Lung (tissue), 12 donors: Measurements from ENCODE around the gene FAM20B. TPM values are rescaled to one million over a fixed set of nuclear protein-coding genes. Genes with fewer than 3 reads are reported as not detected.
A peak's percentile ranks its signal among the peaks of the same experiment; 100 is the strongest.

ENCODE experiments used
- ATAC-seq: fragments of 200-7000 bp; cut with Tn5 transposase; one replicate; pipeline ENCODE4 v1.9.1; 2020; ENCODE audit warnings: moderate number of reproducible peaks; ENCODE audit not compliant: insufficient read depth, low FRiP score
- DNase-seq, 3 donors: peaks; one replicate each; pipeline ENCODE4 v3.0.0-alpha.2; 2013 to 2017
- H3K27ac ChIP-seq, 2 donors: one replicate each; pipeline ENCODE4 v1.5.1; 2013; ENCODE audit warnings: mild to moderate bottlenecking in 2 of 2, moderate library complexity in 2 of 2, control low read depth in 1 of 2, inconsistent platforms in 1 of 2, low read depth in 1 of 2, low read length in 1 of 2
- H3K27me3 ChIP-seq, 3 donors: one replicate each; pipeline ENCODE4 v1.5.1; 2013; ENCODE audit warnings: low read length in 2 of 3; ENCODE audit not compliant: control insufficient read depth in 3 of 3, insufficient read depth in 3 of 3
- H3K36me3 ChIP-seq, 4 donors: one replicate each; pipeline ENCODE4 v1.5.1; 2013; ENCODE audit warnings: low read length in 4 of 4, mild to moderate bottlenecking in 1 of 4, moderate library complexity in 1 of 4; ENCODE audit not compliant: control insufficient read depth in 4 of 4, insufficient read depth in 4 of 4
- H3K4me1 ChIP-seq, 5 donors: one replicate each; pipeline ENCODE4 v1.5.1; 2013; ENCODE audit warnings: low read length in 5 of 5, mild to moderate bottlenecking in 2 of 5, moderate library complexity in 1 of 5; ENCODE audit not compliant: control insufficient read depth in 5 of 5, insufficient read depth in 5 of 5
- H3K4me3 ChIP-seq: one replicate; pipeline ENCODE4 v1.5.1; 2013; ENCODE audit warnings: mild to moderate bottlenecking, control low read depth, moderate library complexity
- H3K9ac ChIP-seq, 2 donors: one replicate each; pipeline ENCODE4 v1.5.1; 2013; ENCODE audit warnings: low read length in 2 of 2, control low read depth in 1 of 2; ENCODE audit not compliant: insufficient read depth in 1 of 2
- H3K9me3 ChIP-seq, 4 donors: one replicate each; pipeline ENCODE4 v1.5.1; 2013; ENCODE audit warnings: low read length in 3 of 4, mild to moderate bottlenecking in 1 of 4, moderate library complexity in 1 of 4; ENCODE audit not compliant: control insufficient read depth in 4 of 4, insufficient read depth in 3 of 4
- WGBS, 2 donors: extraction: QIAGEN DNeasy Blood & Tissue Kit; methylation state at CpG; one replicate each; pipeline ENCODE4 v1.1.7; 2013; 5-methylcytosine and 5-hydroxymethylcytosine counted together
- polyA plus RNA-seq, 2 donors: library from polyadenylated mRNA; stranded (reverse); fragments of 200-250 nt; gene quantifications; one replicate each; pipeline ENCODE4 v1.2.1, GENCODE V29; 2013
- total RNA-seq, 2 donors: library from RNA; depleted of rRNA in 1 of 2; stranded (reverse); fragments of >200 nt in 1 of 2; gene quantifications; one replicate each; pipeline ENCODE4 v1.2.1, GENCODE V29; 2014 to 2021
- TF ChIP-seq, protein P1 (sequence below): IDR thresholded peaks from 2 replicates; pipeline ENCODE4 v1.5.1; 2012; ENCODE audit warnings: mild to moderate bottlenecking; ENCODE audit errors: control extremely low read depth, extremely low read depth
- donor health status: control.
- donor health status: control.
- donor health status: Bipolar disorder and iron deficiency.
- donor health status: healthy.
- donor health status: DM: yes; HTN: yes; CAD: no.

The FAM20B gene
- total and polyA plus RNA-seq, 4 donors: 7.9 to 35.8 (median 19.0) TPM

DNA sequence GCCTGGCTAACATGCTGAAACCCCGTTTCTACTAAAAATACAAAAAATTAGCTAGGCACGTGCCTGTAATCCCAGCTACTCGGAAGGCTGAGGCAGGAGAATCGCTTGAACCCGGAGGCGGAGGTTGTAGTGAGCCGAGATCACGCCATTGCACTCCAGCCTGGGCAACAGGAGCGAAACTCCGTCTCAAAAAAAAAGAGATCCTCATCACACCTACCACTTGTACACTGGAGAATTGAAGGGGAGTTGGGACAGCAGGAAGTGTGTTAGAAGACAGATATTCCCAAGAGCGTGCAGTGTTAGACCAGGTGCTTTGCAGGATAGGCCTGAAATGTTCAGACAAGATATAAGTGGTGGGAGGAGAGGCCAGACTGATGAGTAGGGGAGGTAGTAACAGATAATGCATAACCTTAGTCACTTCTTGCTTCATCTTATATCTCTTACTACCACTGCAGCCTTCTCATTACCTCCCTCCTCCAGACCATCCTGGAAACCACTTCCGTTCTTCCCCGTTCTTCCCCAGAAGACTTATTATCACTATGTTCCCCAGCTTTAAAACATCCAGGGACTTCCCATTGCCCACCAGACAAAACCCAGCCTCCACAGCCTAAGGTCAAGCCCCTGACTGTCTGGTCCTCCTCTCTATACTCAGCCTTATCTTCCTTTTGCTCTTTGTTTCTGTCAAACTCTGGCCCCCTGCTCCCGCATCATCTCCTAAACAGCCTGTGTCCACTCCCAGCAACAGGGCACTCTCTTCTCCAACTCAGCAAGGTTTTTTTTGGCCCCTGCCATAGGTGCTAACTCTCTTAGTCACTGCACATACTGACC, 21.3 kb downstream of the FAM20B start:
- TF ChIP-seq, protein P1, sequence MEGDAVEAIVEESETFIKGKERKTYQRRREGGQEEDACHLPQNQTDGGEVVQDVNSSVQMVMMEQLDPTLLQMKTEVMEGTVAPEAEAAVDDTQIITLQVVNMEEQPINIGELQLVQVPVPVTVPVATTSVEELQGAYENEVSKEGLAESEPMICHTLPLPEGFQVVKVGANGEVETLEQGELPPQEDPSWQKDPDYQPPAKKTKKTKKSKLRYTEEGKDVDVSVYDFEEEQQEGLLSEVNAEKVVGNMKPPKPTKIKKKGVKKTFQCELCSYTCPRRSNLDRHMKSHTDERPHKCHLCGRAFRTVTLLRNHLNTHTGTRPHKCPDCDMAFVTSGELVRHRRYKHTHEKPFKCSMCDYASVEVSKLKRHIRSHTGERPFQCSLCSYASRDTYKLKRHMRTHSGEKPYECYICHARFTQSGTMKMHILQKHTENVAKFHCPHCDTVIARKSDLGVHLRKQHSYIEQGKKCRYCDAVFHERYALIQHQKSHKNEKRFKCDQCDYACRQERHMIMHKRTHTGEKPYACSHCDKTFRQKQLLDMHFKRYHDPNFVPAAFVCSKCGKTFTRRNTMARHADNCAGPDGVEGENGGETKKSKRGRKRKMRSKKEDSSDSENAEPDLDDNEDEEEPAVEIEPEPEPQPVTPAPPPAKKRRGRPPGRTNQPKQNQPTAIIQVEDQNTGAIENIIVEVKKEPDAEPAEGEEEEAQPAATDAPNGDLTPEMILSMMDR: no peak
- DNase-seq: no peak
- no peaks in the 10 kb centered on the region for H3K9me3 ChIP-seq
- H3K4me3 ChIP-seq: no peak overlapping the region
- WGBS, 2 donors: 89 to 95% methylated on average over 14 of the region's 14 CpGs
- H3K27ac ChIP-seq: no peak overlapping the region
- no peaks in the 10 kb centered on the region for H3K27me3 ChIP-seq
- no peak overlapping the region for H3K9ac ChIP-seq
- peaks cover 0 to 2% (median 0%) of the 10 kb centered on the region in 5 donors for H3K4me1 ChIP-seq
- H3K36me3 ChIP-seq: peaks cover 0 to 3% (median 2%) of the 10 kb centered on the region in 4 donors
- peak; percentile 47 for ATAC-seq

DNA sequence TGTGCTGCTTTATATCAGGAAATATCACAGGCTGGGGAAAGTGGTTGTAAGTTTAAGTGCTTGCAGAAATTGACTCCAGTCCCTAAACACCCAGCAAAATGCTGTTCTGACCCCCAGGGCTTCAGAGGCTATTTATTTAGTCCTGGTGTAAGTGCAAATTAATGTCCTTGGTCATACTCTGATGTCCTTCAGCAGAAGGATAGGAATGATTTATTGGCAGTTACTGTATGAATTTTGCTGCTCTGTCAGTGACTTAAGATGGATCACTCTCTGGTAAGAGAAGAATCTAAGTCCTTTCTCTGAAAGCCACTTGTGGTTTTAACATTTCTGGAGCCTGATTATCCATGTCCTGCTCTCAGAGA, 21.9 kb downstream of the FAM20B start:
- H3K36me3 ChIP-seq: peaks cover 0 to 4% (median under 1%) of the 10 kb centered on the region in 4 donors
- H3K9me3 ChIP-seq: no peaks in the 10 kb centered on the region
- H3K9ac ChIP-seq: no peak overlapping the region
- no peak for DNase-seq
- no peak for ATAC-seq
- H3K27me3 ChIP-seq: no peaks in the 10 kb centered on the region
- no peak overlapping the region for H3K4me3 ChIP-seq
- no peak overlapping the region for H3K27ac ChIP-seq
- TF ChIP-seq, protein P1: no peak
- peaks cover 0 to 2% (median 0%) of the 10 kb centered on the region in 5 donors for H3K4me1 ChIP-seq

DNA sequence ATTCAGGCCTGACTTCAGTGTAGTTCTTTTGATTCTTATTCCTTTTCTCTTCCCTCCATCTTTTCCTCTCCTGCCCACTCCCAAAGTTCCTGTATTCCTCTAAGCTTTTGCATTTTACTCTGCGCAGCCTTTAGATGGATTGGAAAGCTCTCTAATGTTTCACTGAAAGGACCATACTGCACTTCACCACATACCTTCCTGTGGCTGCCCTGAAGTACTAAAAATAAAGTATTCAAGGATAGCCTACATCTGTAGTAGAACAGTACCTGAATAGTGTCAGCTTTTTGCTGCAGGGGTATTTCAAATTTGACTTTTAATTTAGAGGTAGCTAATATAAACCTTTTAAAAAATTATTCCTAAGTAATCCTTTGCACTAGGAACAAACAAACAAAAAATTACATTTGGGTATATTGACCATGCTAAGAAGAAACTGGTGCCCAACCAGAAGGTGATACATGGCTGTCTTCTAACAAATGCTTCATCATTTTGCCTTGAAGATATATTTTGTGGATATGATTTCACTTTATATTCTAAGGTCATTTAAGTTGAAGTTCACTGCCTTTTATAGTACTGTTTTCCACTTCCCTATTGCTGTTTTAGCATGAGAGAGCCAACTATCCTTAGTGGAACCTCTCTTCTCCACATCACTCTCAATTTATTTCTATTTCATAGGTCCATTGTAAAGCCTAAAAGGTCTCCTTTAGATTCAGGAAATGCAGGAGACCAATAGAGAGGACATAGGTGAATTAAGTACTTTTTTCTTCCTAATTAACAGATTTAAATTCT, 22.8 kb downstream of the FAM20B start:
- no peak for DNase-seq
- H3K9ac ChIP-seq: no peak overlapping the region

More for the DNA sequence above, 22.8 kb downstream of the FAM20B start:
- Histone ChIP-seq H3K36me3 (peaks cover 0 to 5% (median under 1%) of the 10 kb centered on the region in 4 donors), H3K27me3 (no peaks in the 10 kb centered on the region), H3K9me3 (no peaks in the 10 kb centered on the region), H3K4me3 (no peak overlapping the region), H3K27ac (no peak overlapping the region), H3K4me1 (peaks cover 0 to 2% (median 0%) of the 10 kb centered on the region in 5 donors)
- 92 to 94% methylated on average over 1 of the region's 1 CpG for WGBS, 2 donors
- no peak for ATAC-seq
- TF ChIP-seq, protein P1: no peak
